Neuron (in vitro differentiated cells): Measurements from ENCODE around the gene ALG6.

Source experiments
- H2AFZ ChIP-seq: one replicate; pipeline ENCODE4 v1.6.1; 2013; ENCODE audit warnings: low read depth, mild to moderate bottlenecking, inconsistent platforms, low read length, moderate library complexity
- H3K27me3 ChIP-seq: one replicate; pipeline ENCODE4 v1.6.1; 2013; ENCODE audit warnings: low read length; ENCODE audit not compliant: insufficient read depth
- H3K36me3 ChIP-seq: one replicate; pipeline ENCODE4 v1.6.1; 2013; ENCODE audit warnings: low read length; ENCODE audit not compliant: insufficient read depth
- H3K4me1 ChIP-seq: one replicate; pipeline ENCODE4 v1.6.1; 2013; ENCODE audit warnings: low read length; ENCODE audit not compliant: insufficient read depth
- H3K4me3 ChIP-seq: 2 replicates; pipeline ENCODE4 v1.5.1; 2013; ENCODE audit warnings: mild to moderate bottlenecking, low read length, moderate library complexity
- H3K9me3 ChIP-seq: one replicate; pipeline ENCODE4 v1.6.1; 2013; ENCODE audit warnings: low read length

ALG6 gene

GRCh38 chr1:63367215-63368103 lies at the start of gene ALG6:
ALG6 (plus strand) TSS chr1:63367627; CDS start chr1:63370978, 3,351 bp downstream.
- Histone ChIP-seq H2AFZ (peak within 1 kb of the TSS; percentile 84), H3K4me3 (peak within 1 kb of the TSS; percentile 81), H3K9me3 (no peaks in the 10 kb centered on the region), H3K4me1 (no peaks in the 10 kb centered on the region), H3K36me3 (peaks cover 9% of the 10 kb centered on the region), H3K27me3 (no peaks in the 10 kb centered on the region)

- Histone ChIP-seq H3K4me3 (peak overlapping the region; percentile 12), H2AFZ (no peak overlapping the region), H3K27me3 (peaks cover 91% of the 10 kb centered on the region)
Measured at GRCh38 chr1:63317817-63318152, 49.6 kb upstream of the ALG6 start.

GRCh38 chr1:63318201-63318979 lies 49.0 kb upstream of the ALG6 start:
- Histone ChIP-seq H2AFZ (no peak overlapping the region), H3K4me3 (no peak overlapping the region)

More at GRCh38 chr1:63317817-63318152, 49.6 kb upstream of the ALG6 start:
- Histone ChIP-seq H3K4me1 (peaks cover 16% of the 10 kb centered on the region), H3K9me3 (no peaks in the 10 kb centered on the region), H3K36me3 (no peaks in the 10 kb centered on the region)

GRCh38 chr1:63319046-63320021 lies 48.1 kb upstream of the ALG6 start:
- H2AFZ ChIP-seq: peak overlapping the region; percentile 33
- peaks cover 16% of the 10 kb centered on the region for H3K4me1 ChIP-seq
- no peaks in the 10 kb centered on the region for H3K36me3 ChIP-seq
- peaks cover 97% of the 10 kb centered on the region for H3K27me3 ChIP-seq
- H3K9me3 ChIP-seq: no peaks in the 10 kb centered on the region
- H3K4me3 ChIP-seq: no peak overlapping the region

More at GRCh38 chr1:63318201-63318979, 49.0 kb upstream of the ALG6 start:
- H3K27me3 ChIP-seq: peaks cover 92% of the 10 kb centered on the region
- peaks cover 16% of the 10 kb centered on the region for H3K4me1 ChIP-seq
- H3K36me3 ChIP-seq: no peaks in the 10 kb centered on the region
- no peaks in the 10 kb centered on the region for H3K9me3 ChIP-seq

- Histone ChIP-seq H3K36me3 (no peaks in the 10 kb centered on the region), H3K27me3 (peaks cover 95% of the 10 kb centered on the region), H3K9me3 (no peaks in the 10 kb centered on the region), H3K4me1 (peaks cover 16% of the 10 kb centered on the region), H3K4me3 (no peak overlapping the region), H2AFZ (peak overlapping the region; percentile 33)
Measured at GRCh38 chr1:63320022-63320721, 47.3 kb upstream of the ALG6 start.

GRCh38 chr1:63321066-63321784 lies 46.2 kb upstream of the ALG6 start:
- H3K9me3 ChIP-seq: no peaks in the 10 kb centered on the region
- peaks cover 16% of the 10 kb centered on the region for H3K4me1 ChIP-seq
- no peak overlapping the region for H3K4me3 ChIP-seq

GRCh38 chr1:63321785-63322113 lies 45.7 kb upstream of the ALG6 start:
- Histone ChIP-seq H2AFZ (no peak overlapping the region), H3K4me3 (peak overlapping the region; percentile 40), H3K27me3 (peaks cover 95% of the 10 kb centered on the region), H3K36me3 (no peaks in the 10 kb centered on the region), H3K4me1 (peaks cover 16% of the 10 kb centered on the region), H3K9me3 (no peaks in the 10 kb centered on the region)

More at GRCh38 chr1:63321066-63321784, 46.2 kb upstream of the ALG6 start:
- Histone ChIP-seq H3K27me3 (peaks cover 95% of the 10 kb centered on the region), H3K36me3 (no peaks in the 10 kb centered on the region), H2AFZ (no peak overlapping the region)

GRCh38 chr1:63322114-63322943 lies 45.1 kb upstream of the ALG6 start, which contains the start of gene FOXD3:
FOXD3 (plus strand) TSS chr1:63322567; CDS start chr1:63323059, 492 bp downstream.
- Histone ChIP-seq H3K36me3 (no peaks in the 10 kb centered on the region), H3K27me3 (peaks cover 95% of the 10 kb centered on the region), H3K4me1 (peaks cover 15% of the 10 kb centered on the region), H3K4me3 (peak within 1 kb of the TSS; percentile 40), H2AFZ (peak within 1 kb of the TSS; percentile 74), H3K9me3 (no peaks in the 10 kb centered on the region)

GRCh38 chr1:63322944-63323864 lies 44.2 kb upstream of the ALG6 start:
- Histone ChIP-seq H3K27me3 (peaks cover 95% of the 10 kb centered on the region), H3K4me3 (peak overlapping the region; percentile 40), H3K4me1 (peaks cover 8% of the 10 kb centered on the region)

More at GRCh38 chr1:63322944-63323864, 44.2 kb upstream of the ALG6 start:
- no peaks in the 10 kb centered on the region for H3K36me3 ChIP-seq
- peak overlapping the region; percentile 74 for H2AFZ ChIP-seq
- no peaks in the 10 kb centered on the region for H3K9me3 ChIP-seq
